ENCODE measurements around the gene EIF2AK3.
"Not testable (repeated sequence)": the region's sequence is repeated elsewhere in the genome, so short reads cannot be mapped to it uniquely, and the experiment has no call there.

Gene EIF2AK3

DNA sequence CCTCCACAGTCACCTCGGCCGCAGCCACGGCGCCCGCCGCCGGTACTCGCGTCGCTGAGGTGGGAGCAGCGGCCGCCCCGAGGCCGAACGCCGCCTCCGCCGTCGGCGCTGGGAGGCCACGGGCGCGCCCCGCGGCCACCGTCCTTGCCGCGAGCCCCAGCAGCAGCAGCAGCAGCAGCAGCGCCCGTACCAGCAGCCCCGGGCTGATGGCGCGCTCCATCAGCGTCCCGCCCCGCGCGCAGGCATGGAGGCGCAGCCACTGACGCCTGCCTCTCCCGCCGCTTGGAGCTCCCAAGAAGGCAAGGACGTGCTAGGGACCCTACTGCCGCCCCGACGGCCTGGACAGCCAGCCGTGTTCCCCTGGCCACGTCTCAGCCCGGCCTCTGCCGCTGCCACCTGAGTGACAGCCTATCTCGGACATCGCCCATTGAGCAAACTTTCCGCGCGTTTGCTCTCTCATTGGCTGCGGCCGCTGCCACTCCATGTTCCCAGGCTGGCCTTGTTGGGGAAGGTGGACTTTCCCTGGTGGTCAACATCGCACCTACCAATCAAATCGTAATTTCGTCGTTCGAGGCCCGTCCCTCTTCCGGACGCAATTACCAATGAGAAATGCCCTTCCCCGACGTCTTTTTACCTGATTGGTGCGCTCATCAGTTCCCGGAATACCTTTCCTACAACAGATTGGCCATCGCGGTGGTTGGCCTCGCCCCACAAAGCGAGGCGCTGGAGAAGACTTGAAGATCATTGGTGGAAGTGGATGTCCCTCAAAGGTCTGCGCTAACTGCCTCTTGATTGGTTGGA is at the start of gene EIF2AK3:
Gene EIF2AK3, minus strand, starts transcription at position 410 of the 801 bp plus-strand sequence. Its CDS starts 190 bp downstream, at position 220.
- DNase-seq, result peak; percentile 100

DNA sequence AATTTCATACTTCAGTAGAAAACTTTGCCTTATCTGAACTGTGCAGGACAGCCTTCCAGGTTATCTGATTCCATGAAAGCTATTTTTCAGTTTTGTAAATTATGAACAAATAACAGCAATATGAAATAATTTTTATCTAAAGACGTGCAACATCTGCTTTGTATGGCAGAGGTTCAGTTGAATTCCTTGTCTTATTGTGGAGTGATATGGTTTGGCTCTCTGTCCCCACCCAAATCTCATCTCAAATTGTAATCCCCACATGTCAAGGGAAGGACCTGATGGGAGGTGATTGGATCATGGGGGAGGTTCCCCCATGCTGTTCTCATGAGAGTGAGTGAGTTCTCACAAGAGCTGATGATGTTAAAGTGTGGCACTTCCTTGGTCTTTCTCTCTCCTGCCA is 46.1 kb upstream of the EIF2AK3 start:
- DNase-seq, result peak; percentile 39

DNA sequence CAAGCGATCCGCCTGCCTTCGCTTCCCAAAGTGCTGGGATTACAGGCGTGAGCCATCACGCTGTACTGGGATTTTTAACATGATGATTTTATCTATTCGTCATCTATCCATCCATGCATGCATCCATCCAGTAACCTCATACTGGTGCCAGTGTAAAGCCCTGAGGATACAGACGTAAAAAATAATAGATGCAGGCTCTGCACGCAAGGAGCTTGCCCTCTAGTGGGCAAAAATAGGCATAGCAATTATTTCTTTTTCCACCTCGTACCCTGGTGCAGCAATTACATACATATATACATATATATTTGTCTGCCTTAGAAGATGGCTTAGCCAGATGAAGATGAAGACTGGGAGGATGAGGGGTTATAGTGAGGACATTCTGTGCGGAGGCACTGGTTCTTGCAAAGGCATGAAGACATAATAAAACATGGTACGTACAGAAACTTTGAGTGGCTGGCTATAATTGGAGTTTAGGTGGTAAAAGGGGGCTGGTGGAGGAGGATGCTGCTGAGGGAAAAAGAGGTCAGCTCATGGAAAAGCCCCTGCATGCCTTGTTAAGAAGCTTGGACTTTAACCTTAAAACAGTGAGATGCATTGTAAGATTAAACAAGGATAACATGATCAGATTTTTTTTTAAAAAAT is 44.6 kb upstream of the EIF2AK3 start:
- DNase-seq, result peak; percentile 66

DNA sequence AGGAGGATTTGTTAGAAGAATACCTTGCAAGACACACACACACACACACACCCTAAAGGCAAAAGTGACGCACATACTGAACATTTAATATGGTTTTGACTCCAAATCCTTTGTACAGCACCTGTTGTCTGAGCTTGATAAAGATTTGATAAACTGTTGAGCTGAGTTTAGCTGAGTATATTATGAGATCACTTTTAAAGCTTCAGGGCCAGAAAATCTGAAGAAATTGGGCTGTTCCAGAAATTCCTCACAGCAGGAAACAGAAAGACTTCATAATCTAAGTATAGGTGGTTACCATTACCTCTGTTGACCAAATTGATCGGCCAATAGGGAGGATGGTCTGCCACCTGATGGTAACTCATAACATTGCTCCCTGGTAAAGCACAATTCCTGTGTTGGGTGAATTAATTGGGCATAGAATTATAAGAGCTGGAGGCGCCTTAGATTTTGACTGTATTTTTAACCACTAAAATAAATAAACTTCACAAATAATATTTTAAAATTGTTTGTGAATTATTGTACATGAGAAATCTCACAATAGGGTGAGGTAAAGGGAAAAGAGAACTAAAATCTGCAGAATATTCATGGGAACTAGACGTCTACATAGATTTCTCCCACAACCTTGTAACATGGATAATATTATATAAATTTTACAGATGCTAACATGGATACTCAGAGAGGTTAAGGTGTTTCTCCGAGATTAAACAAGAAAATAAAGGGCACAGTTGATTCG is 42.4 kb upstream of the EIF2AK3 start:
- DNase-seq, result peak; percentile 70

DNA sequence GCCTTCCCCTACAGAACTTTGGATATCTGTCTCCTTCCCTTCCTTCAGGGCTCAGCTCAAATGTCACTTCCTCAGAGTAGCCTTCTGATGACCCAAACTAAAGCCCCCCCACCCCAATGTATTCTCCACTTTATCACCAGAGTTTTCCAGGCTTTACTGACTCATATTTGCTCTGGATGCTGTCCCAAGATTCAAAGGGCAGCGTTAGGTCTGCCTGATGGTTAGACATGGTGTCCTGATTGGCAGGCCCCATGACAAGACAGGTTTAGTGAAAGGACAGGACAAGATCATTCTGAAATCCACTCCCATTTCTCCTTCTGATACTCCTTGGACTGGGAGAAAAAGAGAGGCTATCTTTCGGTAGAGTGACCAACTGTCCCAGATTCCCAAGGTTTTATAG is 41.6 kb upstream of the EIF2AK3 start:
- no peak for DNase-seq

DNA sequence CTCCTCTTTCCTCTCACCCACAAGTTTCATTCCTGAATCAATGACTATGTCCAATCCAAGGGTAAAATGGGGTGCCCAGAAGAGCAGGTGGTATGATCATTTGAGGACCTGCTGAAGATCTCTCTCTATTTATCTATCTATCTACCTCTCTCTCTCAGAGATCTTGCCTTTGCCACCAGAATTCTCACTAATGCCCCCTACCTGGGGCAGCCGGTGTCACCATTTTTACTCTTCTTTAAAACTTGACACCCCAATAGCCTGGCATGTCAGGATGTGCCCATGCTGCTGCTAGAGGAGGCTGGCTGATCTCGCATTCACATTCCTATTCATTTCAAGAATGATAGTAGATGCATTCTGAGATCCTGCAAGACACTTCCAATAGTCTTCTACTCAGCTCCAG is 40.0 kb upstream of the EIF2AK3 start:
- DNase-seq, result no peak

DNA sequence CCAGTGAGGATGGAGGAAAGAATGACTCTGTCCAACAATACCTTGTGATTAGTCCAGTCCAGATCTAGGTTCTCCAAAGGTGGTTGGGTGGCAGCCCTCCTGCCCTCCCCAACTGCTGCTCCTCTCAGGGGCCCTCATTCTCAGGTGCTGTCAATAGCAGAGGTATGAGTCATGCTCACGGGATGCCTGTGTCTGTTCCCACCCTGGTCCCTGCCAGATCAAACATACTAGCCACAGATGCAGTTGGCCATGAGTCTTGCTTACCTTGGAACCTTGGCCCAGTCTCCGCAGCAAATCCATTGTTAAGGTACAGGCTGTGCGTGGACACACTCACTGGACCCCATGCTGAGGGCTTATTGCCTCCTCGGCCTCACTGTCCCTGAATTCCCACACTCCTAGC is 39.3 kb upstream of the EIF2AK3 start:
- no peak for DNase-seq

DNA sequence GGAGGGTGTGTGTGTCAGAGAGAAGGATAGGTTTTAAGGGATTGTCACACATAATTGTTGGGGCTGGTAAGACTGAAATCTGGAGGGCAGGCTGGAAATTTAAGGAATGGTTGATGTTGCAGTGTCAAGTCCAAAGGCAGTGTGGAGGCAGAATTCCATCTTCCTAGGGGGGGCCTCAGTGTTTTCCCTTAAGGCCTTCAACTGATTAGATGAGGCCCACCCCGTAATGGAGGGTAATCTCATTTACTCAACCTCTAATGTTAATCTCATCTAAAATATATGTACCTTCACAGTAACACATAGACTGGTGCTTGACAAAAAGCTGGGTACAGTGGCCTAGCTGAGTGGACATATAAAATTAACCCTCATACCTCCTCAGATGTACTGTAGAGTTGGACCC is 33.4 kb upstream of the EIF2AK3 start:
- no peak for DNase-seq

DNA sequence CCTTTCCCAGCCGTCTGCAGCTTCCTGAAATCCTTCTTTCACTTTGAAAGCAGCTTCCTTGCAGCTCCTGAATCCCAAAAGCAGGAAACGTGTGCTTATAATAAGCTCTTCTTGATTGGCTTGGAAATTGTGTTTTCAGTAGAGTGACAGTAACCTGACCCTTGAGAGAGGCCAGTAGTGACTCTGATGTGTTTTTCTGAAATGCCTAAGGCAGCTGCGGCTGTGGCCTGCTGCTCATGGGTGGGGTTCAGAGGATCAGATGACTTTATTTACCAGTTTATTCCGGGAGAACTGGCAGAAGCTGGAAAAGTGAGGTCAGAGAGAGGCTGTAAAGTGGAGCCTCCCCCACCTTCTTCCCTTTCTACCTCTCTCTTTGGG is 32.3 kb upstream of the EIF2AK3 start:
- no peak for DNase-seq

GRCh38 chr2:88658881-88659537 is 31.7 kb upstream of the EIF2AK3 start:
- no peak for DNase-seq

GRCh38 chr2:88658326-88658725 is 31.1 kb upstream of the EIF2AK3 start:
- no peak for DNase-seq

DNA sequence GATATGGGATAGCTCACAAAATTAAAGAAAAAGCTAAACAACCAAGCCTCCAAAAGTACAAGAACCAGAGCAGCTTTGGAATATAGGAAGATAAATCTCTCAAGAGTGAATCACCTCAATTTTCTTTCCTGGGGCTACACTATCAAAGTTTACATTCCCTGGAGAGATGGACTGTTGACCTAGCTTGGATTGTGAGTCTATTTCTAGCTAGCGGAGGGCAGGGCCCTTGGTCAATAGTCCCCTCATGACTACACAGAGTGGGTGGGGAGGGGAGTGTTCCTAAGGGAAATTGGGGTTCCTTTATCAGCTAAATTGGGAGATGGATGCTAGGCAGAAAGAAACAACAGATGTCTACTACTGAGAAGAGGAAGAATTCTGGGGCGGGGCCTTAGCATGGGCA is 29.9 kb upstream of the EIF2AK3 start:
- no peak for DNase-seq

- DNase-seq, result no peak
Measured at GRCh38 chr2:88656690-88657089, 29.4 kb upstream of the EIF2AK3 start.

DNA sequence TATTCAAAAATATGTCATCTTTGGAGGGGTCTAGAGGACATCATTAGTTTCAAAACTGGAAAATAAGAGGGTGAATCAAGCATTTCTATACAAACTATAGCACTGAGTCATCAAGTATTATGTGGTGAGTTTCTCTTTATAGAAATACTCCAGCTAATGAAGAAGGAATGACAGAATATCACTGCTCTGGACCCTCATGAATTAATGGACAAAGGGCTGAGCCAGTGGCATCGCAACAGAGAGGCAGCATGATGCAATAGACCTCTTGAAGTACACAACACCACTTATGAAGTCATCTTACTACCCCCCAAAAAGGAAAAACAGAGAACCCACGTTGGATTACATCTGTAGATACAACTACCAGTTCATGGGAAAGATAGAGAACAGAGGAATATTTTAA is 27.4 kb upstream of the EIF2AK3 start:
- no peak for DNase-seq

- no peak for DNase-seq
Measured at GRCh38 chr2:88651646-88652045, 24.4 kb upstream of the EIF2AK3 start.

- not testable (repeated sequence) for DNase-seq
Measured at GRCh38 chr2:88645291-88645882, 18.1 kb upstream of the EIF2AK3 start.

GRCh38 chr2:88642278-88642677 is 15.0 kb upstream of the EIF2AK3 start:
- no peak for DNase-seq

DNA sequence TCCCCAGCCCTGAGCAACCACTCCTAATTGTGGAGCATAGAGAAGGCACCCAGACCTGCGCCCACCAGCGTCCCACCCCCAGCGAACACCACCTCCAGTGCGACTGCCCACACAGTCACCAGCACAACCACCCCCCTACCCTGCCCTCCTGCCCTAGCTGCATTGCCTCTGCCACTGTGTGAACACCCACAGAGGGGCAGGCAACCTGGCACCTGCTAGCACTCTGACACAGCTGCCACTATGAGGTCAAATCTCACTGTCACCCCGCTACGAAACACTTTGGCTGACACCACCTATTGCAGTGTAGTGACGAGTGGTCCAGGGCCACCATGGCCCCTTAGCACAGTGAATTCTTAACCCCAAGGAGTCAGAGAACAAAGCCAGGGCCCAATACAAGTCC is 14.1 kb upstream of the EIF2AK3 start:
- DNase-seq, result no peak

DNA sequence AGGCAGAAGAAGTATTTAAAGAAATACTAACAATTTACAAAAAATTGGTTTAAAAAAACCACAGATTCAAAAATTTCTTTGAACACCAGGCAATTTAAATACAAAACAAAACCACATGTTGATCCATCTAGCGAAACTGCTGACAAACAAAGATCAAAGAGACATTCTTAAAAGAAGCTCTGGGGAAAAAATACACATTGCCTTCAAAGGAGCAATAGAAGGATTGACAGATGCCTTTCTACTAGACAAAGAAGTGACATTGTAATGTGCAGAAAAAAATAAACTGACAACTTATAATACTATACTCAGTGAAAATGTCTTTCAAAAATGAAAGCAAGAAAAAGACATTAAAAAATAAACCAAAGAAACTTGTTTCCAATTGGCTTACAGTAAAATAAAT is 12.6 kb upstream of the EIF2AK3 start:
- no peak for DNase-seq

DNA sequence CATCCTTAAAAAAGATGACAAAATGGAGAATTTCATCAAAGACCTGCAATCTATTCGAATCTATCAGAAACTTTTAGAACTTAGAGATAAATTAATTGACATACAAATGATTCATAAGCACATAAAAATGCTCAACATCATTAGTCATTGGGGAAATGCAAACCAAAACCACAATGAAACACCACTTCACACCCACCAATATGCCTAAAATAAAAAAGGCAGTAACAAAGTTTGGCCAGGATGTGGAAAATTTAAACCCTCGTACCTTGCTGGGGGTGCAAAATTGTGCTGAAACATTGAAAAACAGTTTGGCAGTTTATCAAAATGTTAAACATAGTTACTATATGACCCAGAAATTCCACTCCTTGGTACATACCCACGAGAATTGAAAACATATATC is 11.5 kb upstream of the EIF2AK3 start:
- DNase-seq, result no peak

DNA sequence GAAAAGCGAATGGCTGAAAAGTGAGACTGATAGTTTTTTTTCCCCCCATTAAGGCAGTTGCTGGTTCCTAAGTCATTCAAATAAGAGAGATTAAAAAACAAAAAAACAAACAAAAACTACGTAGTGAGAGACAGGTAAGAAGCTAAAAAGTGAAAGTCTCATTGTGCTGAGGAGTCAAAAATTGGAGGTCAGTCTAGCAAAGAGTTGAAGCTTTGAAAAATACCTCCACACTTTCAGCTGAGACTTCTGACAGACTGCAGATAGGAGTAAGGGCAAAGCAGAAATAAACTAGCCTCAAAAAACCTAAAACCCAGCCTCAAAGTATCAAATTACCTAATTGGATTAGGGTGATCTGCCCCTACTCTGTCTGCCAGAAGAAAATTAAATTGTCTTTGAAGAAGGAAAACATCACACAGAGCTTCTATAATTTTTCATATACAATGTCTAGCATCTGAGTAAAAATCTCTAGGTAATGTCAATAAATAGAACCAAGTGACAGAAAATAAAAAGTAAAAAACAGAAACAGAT is 10.9 kb upstream of the EIF2AK3 start:
- DNase-seq, result no peak

DNA sequence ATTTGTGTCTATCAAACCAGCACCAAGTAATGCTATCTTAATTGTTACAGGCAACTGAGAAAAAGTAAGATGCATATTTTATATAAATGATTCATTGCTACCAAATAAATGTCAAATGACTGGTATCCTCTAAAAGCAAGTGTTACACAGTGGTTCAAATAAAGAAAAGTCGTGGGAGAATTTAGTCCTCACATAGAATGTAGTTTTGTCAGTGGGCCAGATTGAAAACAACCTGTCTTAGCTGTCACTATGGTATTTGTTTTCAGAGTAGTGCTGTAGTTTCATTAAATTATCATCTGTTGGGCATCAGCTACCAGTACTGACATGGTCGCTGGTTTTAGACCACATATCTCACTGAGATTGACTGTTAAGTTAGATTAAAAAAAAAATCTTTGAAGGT is 10.2 kb upstream of the EIF2AK3 start:
- DNase-seq, result no peak

- no peak for DNase-seq
Measured at GRCh38 chr2:88636026-88636425, 8.8 kb upstream of the EIF2AK3 start.
